Measurements from ENCODE around the gene DRD3. TPM values are rescaled to one million over a fixed set of nuclear protein-coding genes. Genes with fewer than 3 reads are reported as not detected.

DRD3 gene
- total RNA-seq, 1 donor from 2014 or later = not detected

DNA sequence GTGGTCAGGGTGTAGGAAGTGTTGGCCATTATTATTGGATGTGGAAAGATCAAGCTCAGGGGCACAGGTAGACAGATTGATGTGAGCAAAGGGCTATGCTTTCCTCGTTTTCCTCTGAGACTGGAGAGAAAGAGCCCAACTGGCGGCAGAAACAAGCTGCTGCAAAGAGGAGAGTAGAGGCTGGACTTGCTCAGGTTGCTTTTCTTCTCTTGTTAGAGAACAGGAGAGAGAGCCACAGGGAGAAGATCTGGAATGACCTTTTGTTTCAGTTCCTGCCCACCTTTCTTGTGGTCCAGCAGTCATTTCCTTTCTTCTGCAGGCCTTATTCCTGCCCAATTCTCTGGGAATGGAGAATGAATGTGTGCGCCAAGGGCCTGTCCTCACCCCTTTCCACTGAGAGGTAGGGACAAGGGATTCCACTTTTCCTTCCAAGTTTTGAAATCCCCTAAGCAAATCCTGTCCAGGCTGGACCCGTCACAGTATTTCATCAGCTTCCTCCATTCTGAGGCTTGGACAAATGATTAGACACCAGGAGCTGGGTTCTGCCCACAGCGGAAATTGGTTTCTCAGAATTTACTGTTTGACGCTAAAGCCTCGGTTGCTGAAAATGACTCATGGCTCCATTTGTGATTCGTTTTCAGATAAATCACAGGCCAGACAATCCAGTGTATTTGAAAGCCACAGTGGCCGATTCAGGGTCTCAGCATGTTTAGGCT, 42.5 kb upstream of the DRD3 start:
- TF ChIP-seq, protein P1, sequence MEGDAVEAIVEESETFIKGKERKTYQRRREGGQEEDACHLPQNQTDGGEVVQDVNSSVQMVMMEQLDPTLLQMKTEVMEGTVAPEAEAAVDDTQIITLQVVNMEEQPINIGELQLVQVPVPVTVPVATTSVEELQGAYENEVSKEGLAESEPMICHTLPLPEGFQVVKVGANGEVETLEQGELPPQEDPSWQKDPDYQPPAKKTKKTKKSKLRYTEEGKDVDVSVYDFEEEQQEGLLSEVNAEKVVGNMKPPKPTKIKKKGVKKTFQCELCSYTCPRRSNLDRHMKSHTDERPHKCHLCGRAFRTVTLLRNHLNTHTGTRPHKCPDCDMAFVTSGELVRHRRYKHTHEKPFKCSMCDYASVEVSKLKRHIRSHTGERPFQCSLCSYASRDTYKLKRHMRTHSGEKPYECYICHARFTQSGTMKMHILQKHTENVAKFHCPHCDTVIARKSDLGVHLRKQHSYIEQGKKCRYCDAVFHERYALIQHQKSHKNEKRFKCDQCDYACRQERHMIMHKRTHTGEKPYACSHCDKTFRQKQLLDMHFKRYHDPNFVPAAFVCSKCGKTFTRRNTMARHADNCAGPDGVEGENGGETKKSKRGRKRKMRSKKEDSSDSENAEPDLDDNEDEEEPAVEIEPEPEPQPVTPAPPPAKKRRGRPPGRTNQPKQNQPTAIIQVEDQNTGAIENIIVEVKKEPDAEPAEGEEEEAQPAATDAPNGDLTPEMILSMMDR (IDR thresholded peaks at IDR 0.05) = no peak
- Histone ChIP-seq H3K9me3 (peaks cover 9% of the 10 kb centered on the region), H3K4me3 (no peak overlapping the region), H3K27me3 (ENCODE audit: low read depth) (no peaks in the 10 kb centered on the region), H3K36me3 (no peaks in the 10 kb centered on the region), H3K27ac (no peak overlapping the region), H3K4me1 (no peaks in the 10 kb centered on the region)
- no peak for ATAC-seq
- no peak for DNase-seq
- intact Hi-C loops (cut with DNase I) = no loop called here

GRCh38 chr3:114219741-114220140, 40.9 kb upstream of the DRD3 start:
- ATAC-seq = no peak
- Histone ChIP-seq H3K27me3 (ENCODE audit: low read depth) (no peaks in the 10 kb centered on the region), H3K4me3 (no peak overlapping the region), H3K4me1 (no peaks in the 10 kb centered on the region), H3K36me3 (no peaks in the 10 kb centered on the region), H3K27ac (no peak overlapping the region), H3K9me3 (peaks cover under 1% of the 10 kb centered on the region)
- DNase-seq = no peak
- intact Hi-C loops (cut with DNase I) = no loop called here
- TF ChIP-seq, protein P1 (IDR thresholded peaks at IDR 0.05) = no peak

GRCh38 chr3:114218578-114219185, 39.8 kb upstream of the DRD3 start:
- Histone ChIP-seq H3K27ac (no peak overlapping the region), H3K27me3 (ENCODE audit: low read depth) (no peaks in the 10 kb centered on the region), H3K36me3 (no peaks in the 10 kb centered on the region), H3K4me3 (no peak overlapping the region), H3K9me3 (no peaks in the 10 kb centered on the region), H3K4me1 (peaks cover 8% of the 10 kb centered on the region)
- no peak for DNase-seq
- intact Hi-C loops (cut with DNase I) = no loop called here
- no peak for ATAC-seq
- TF ChIP-seq, protein P1 (IDR thresholded peaks at IDR 0.05) = no peak

DNA sequence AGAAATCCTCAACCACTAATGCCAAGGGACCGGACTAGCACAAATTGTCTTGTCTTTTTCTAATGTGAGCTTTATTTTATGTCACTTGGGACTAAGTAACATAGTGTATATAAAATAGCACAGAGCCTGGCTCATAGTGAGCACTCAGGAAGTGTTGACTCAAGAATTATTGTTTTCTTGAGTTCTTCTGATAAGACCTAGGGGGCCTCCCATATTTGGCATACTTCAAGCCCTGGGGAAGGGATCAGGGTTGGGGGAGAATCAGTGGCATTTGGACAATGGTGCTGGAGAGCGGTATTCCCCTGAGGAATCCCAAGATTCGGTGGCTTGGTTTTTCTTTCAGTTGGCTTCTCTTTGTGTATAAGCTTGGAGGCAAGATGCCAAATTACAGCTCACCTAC, 39.2 kb upstream of the DRD3 start:
- no peaks in the 10 kb centered on the region for H3K36me3 ChIP-seq
- no peak overlapping the region for H3K4me3 ChIP-seq
- H3K27me3 ChIP-seq (ENCODE audit: low read depth) = no peaks in the 10 kb centered on the region
- no peaks in the 10 kb centered on the region for H3K9me3 ChIP-seq
- ATAC-seq (no peak), DNase-seq (no peak)
- TF ChIP-seq, protein P1 (IDR thresholded peaks at IDR 0.05) = no peak
- H3K4me1 ChIP-seq = peaks cover 10% of the 10 kb centered on the region
- intact Hi-C loops (cut with DNase I) = no loop called here
- H3K27ac ChIP-seq = no peak overlapping the region

DNA sequence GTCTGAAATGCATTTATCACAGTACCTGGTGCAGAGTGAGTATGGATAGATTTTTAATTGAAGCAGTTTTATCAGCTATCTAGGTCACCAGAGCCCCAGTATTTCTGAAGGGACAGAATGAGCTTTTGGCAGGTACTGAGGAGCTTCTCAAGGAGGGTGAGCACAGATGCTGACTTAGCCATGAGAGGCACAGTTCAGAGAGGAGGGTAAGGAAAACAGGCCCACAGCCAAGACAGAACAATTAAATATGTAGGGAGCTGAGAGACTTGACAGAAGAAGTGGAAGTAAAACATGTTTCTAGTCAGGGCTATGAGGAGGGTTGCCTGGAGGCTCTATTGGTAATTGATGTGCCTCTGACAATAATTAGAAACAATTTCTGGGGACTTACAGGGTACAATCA, 38.4 kb upstream of the DRD3 start:
- H3K27ac ChIP-seq = no peak overlapping the region
- TF ChIP-seq, protein P1 (IDR thresholded peaks at IDR 0.05) = no peak

More for the DNA sequence above, 38.4 kb upstream of the DRD3 start:
- Histone ChIP-seq H3K36me3 (no peaks in the 10 kb centered on the region), H3K4me3 (no peak overlapping the region), H3K9me3 (no peaks in the 10 kb centered on the region), H3K27me3 (ENCODE audit: low read depth) (no peaks in the 10 kb centered on the region), H3K4me1 (peaks cover 10% of the 10 kb centered on the region)
- DNase-seq (no peak), ATAC-seq (no peak)
- intact Hi-C loops (cut with DNase I) = no loop called here

Measured in lower lobe of right lung (tissue), 2 donors.